ENCODE results near the gene CACNG3.
"Not testable (repeated sequence)": the region's sequence is repeated elsewhere in the genome, so short reads cannot be mapped to it uniquely, and the experiment has no call there.

Gene CACNG3

GRCh38 chr16:24255456-24256371 lies at the start of gene CACNG3:
TSS of gene CACNG3 (plus strand) at chr16:24256335. CDS start at chr16:24256755, 420 bp downstream.
- no peak for DNase-seq

GRCh38 chr16:24206926-24207325 lies 49.2 kb upstream of the CACNG3 start:
- DNase-seq = no peak

GRCh38 chr16:24208710-24209109 lies 47.4 kb upstream of the CACNG3 start:
- no peak for DNase-seq

GRCh38 chr16:24214992-24215391 lies 41.1 kb upstream of the CACNG3 start:
- no peak for DNase-seq

GRCh38 chr16:24216961-24217360 lies 39.2 kb upstream of the CACNG3 start:
- no peak for DNase-seq

GRCh38 chr16:24217461-24217860 lies 38.7 kb upstream of the CACNG3 start:
- no peak for DNase-seq

GRCh38 chr16:24218299-24218698 lies 37.8 kb upstream of the CACNG3 start:
- no peak for DNase-seq

GRCh38 chr16:24221219-24221618 lies 34.9 kb upstream of the CACNG3 start:
- no peak for DNase-seq

- DNase-seq = no peak
Measured at GRCh38 chr16:24228514-24228913, 27.6 kb upstream of the CACNG3 start.

GRCh38 chr16:24232936-24233335 lies 23.2 kb upstream of the CACNG3 start:
- no peak for DNase-seq

GRCh38 chr16:24234737-24235136 lies 21.4 kb upstream of the CACNG3 start:
- no peak for DNase-seq

- DNase-seq = no peak
Measured at GRCh38 chr16:24235806-24236205, 20.3 kb upstream of the CACNG3 start.

GRCh38 chr16:24238846-24239245 lies 17.3 kb upstream of the CACNG3 start:
- DNase-seq = not testable (repeated sequence)

- no peak for DNase-seq
Measured at GRCh38 chr16:24246911-24247607, 9.1 kb upstream of the CACNG3 start.

- no peak for DNase-seq
Measured at GRCh38 chr16:24253192-24253591, 2.9 kb upstream of the CACNG3 start.

GRCh38 chr16:24257958-24258357 lies 1.8 kb downstream of the CACNG3 start:
- no peak for DNase-seq

GRCh38 chr16:24258791-24259190 lies 2.7 kb downstream of the CACNG3 start:
- no peak for DNase-seq

GRCh38 chr16:24262816-24263215 lies 6.7 kb downstream of the CACNG3 start:
- DNase-seq = no peak

GRCh38 chr16:24270721-24271442 lies 14.7 kb downstream of the CACNG3 start:
- DNase-seq = no peak

- no peak for DNase-seq
Measured at GRCh38 chr16:24272379-24272778, 16.2 kb downstream of the CACNG3 start.

- DNase-seq = no peak
Measured at GRCh38 chr16:24273508-24274182, 17.5 kb downstream of the CACNG3 start.

GRCh38 chr16:24275413-24275812 lies 19.3 kb downstream of the CACNG3 start:
- no peak for DNase-seq

Data from GOT3 (cell line).